ENCODE data around the gene NFKBIL1.

Gene NFKBIL1

GRCh38 chr6:31528307-31528777 is 19.1 kb upstream of the NFKBIL1 start:
- 89 to 100% methylated on average over 3 to 4 of the region's 4 CpGs for WGBS, 2 experiments (ENCODE audit: insufficient coverage in 2 of 2)
- no peak overlapping the region for H3K4me3 ChIP-seq (ENCODE audit: extremely low read depth, insufficient read depth, low read length, poor library complexity, severe bottlenecking)

DNA sequence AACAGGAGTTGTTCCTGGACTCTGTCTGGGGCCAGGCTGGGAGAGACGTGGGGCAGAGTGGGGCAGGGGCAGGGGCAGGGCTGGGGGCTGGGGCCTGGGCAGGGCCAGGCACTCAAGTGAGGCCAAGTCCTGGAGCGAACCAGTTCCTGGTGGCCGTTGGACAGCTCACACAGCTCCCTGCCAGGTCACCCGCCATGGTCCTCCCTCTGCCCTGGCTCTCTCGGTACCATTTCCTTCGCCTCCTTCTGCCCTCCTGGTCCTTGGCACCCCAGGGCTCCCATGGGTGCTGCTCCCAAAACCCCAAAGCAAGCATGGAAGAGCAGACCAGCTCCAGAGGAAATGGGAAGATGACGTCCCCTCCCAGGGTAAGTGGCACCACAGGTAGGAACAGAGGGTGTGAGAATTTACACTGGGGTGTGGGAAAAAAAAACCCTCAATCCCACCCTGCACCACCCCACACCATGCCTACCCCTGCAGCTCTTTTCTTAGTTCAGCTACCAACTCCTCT is 18.5 kb upstream of the NFKBIL1 start, which contains the start of gene MCCD1:
Gene MCCD1 (plus strand): TSS at position 142 of the 508 bp plus-strand sequence. CDS start 53 bp downstream, at position 195.
- H3K9me3 ChIP-seq (ENCODE audit: control insufficient read depth, low read length): no peaks in the 10 kb centered on the region
- H3K4me1 ChIP-seq (ENCODE audit: control insufficient read depth, insufficient read depth, low read length, poor library complexity, severe bottlenecking): peaks cover 12% of the 10 kb centered on the region
- no peak within 1 kb of the TSS for H3K4me3 ChIP-seq (ENCODE audit: extremely low read depth, insufficient read depth, low read length, poor library complexity, severe bottlenecking)
- H3K36me3 ChIP-seq (ENCODE audit: control insufficient read depth, insufficient read depth, low read length): peaks cover 48% of the 10 kb centered on the region
- peak within 1 kb of the TSS; percentile 41 for H3K27ac ChIP-seq (ENCODE audit: low read depth, low read length, severe bottlenecking)
- 92 to 95% methylated on average over 6 of the region's 7 CpGs for whole genome bisulfite sequencing, 2 experiments (ENCODE audit: insufficient coverage in 2 of 2)

More at GRCh38 chr6:31528307-31528777, 19.1 kb upstream of the NFKBIL1 start:
- H3K36me3 ChIP-seq (ENCODE audit: control insufficient read depth, insufficient read depth, low read length): peaks cover 42% of the 10 kb centered on the region
- H3K27ac ChIP-seq (ENCODE audit: low read depth, low read length, severe bottlenecking): peak overlapping the region; percentile 23
- H3K4me1 ChIP-seq (ENCODE audit: control insufficient read depth, insufficient read depth, low read length, poor library complexity, severe bottlenecking): peaks cover 12% of the 10 kb centered on the region
- no peaks in the 10 kb centered on the region for H3K9me3 ChIP-seq (ENCODE audit: control insufficient read depth, low read length)

- Histone ChIP-seq H3K4me3 (ENCODE audit: extremely low read depth, insufficient read depth, low read length, poor library complexity, severe bottlenecking) (no peak overlapping the region), H3K4me1 (ENCODE audit: control insufficient read depth, insufficient read depth, low read length, poor library complexity, severe bottlenecking) (peaks cover 12% of the 10 kb centered on the region), H3K27ac (ENCODE audit: low read depth, low read length, severe bottlenecking) (peak overlapping the region; percentile 41), H3K36me3 (ENCODE audit: control insufficient read depth, insufficient read depth, low read length) (peaks cover 54% of the 10 kb centered on the region), H3K9me3 (ENCODE audit: control insufficient read depth, low read length) (no peaks in the 10 kb centered on the region)
- 81 to 82% methylated on average over 11 to 12 of the region's 12 CpGs for WGBS, 2 experiments (ENCODE audit: insufficient coverage in 2 of 2)
Measured at GRCh38 chr6:31529329-31530150, 17.9 kb upstream of the NFKBIL1 start.

DNA sequence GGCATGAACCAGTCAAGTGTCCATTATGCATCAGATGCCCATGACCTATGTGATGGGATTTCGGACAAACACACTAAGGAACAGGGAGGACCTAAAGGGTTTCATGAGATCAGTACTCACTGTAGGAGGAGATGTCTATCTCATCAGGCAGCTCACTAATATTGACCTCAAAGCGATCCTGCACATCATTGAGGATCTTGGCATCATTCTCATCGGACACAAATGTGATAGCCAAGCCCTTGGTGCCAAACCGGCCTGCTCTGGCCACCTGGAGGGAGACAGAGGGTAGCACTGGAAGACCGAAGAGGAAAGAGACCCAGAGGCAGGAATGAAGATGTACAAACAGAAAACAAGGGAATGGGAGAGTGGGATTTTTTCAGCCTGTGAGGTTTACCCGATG is 16.7 kb upstream of the NFKBIL1 start:
- Histone ChIP-seq H3K36me3 (ENCODE audit: control insufficient read depth, insufficient read depth, low read length) (peaks cover 66% of the 10 kb centered on the region), H3K9me3 (ENCODE audit: control insufficient read depth, low read length) (no peaks in the 10 kb centered on the region), H3K4me3 (ENCODE audit: extremely low read depth, insufficient read depth, low read length, poor library complexity, severe bottlenecking) (no peak overlapping the region), H3K4me1 (ENCODE audit: control insufficient read depth, insufficient read depth, low read length, poor library complexity, severe bottlenecking) (peaks cover 10% of the 10 kb centered on the region), H3K27ac (ENCODE audit: low read depth, low read length, severe bottlenecking) (no peak overlapping the region)
- 94 to 95% methylated on average over 4 to 6 of the region's 6 CpGs for WGBS, 2 experiments (ENCODE audit: insufficient coverage in 2 of 2)

GRCh38 chr6:31531162-31531561 is 16.2 kb upstream of the NFKBIL1 start:
- peaks cover 71% of the 10 kb centered on the region for H3K36me3 ChIP-seq (ENCODE audit: control insufficient read depth, insufficient read depth, low read length)
- no peaks in the 10 kb centered on the region for H3K9me3 ChIP-seq (ENCODE audit: control insufficient read depth, low read length)
- H3K4me1 ChIP-seq (ENCODE audit: control insufficient read depth, insufficient read depth, low read length, poor library complexity, severe bottlenecking): peaks cover 5% of the 10 kb centered on the region
- no peak overlapping the region for H3K4me3 ChIP-seq (ENCODE audit: extremely low read depth, insufficient read depth, low read length, poor library complexity, severe bottlenecking)
- 100% methylated on average over 2 of the region's 7 CpGs for WGBS, 2 experiments (ENCODE audit: insufficient coverage in 2 of 2)
- no peak overlapping the region for H3K27ac ChIP-seq (ENCODE audit: low read depth, low read length, severe bottlenecking)

- Histone ChIP-seq H3K36me3 (ENCODE audit: control insufficient read depth, insufficient read depth, low read length) (peaks cover 79% of the 10 kb centered on the region), H3K4me1 (ENCODE audit: control insufficient read depth, insufficient read depth, low read length, poor library complexity, severe bottlenecking) (no peaks in the 10 kb centered on the region), H3K27ac (ENCODE audit: low read depth, low read length, severe bottlenecking) (no peak overlapping the region), H3K9me3 (ENCODE audit: control insufficient read depth, low read length) (no peaks in the 10 kb centered on the region), H3K4me3 (ENCODE audit: extremely low read depth, insufficient read depth, low read length, poor library complexity, severe bottlenecking) (no peak overlapping the region)
- 96 to 100% methylated on average over 4 to 9 of the region's 9 CpGs for WGBS, 2 experiments (ENCODE audit: insufficient coverage in 2 of 2)
Measured at GRCh38 chr6:31531771-31532643, 15.4 kb upstream of the NFKBIL1 start.

- no peak overlapping the region for H3K4me3 ChIP-seq (ENCODE audit: extremely low read depth, insufficient read depth, low read length, poor library complexity, severe bottlenecking)
- no peaks in the 10 kb centered on the region for H3K9me3 ChIP-seq (ENCODE audit: control insufficient read depth, low read length)
- 92 to 97% methylated on average over 3 of the region's 9 CpGs for WGBS, 2 experiments (ENCODE audit: insufficient coverage in 2 of 2)
- peaks cover 88% of the 10 kb centered on the region for H3K36me3 ChIP-seq (ENCODE audit: control insufficient read depth, insufficient read depth, low read length)
- H3K4me1 ChIP-seq (ENCODE audit: control insufficient read depth, insufficient read depth, low read length, poor library complexity, severe bottlenecking): no peaks in the 10 kb centered on the region
- H3K27ac ChIP-seq (ENCODE audit: low read depth, low read length, severe bottlenecking): no peak overlapping the region
Measured at GRCh38 chr6:31532644-31533454, 14.6 kb upstream of the NFKBIL1 start.

DNA sequence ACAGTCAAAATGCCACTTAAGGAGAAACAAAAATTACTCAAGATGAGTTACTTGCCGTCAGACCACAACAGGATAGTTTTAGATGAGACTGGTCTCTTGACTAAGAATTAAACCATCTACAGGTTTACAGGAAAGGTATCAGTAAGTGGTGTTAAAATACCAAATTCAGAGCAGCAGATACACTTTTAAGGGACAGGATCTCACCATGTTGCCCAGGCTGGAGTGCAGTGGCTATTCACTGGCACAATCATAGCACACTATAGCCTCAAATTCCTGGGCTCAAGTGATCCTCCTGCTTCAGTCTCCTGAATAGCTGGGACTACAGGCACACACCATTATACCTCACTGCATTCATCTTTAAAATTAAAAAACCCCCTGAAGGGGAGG is 14.0 kb upstream of the NFKBIL1 start:
- peaks cover 2% of the 10 kb centered on the region for H3K4me1 ChIP-seq (ENCODE audit: control insufficient read depth, insufficient read depth, low read length, poor library complexity, severe bottlenecking)
- no peaks in the 10 kb centered on the region for H3K9me3 ChIP-seq (ENCODE audit: control insufficient read depth, low read length)
- peaks cover 94% of the 10 kb centered on the region for H3K36me3 ChIP-seq (ENCODE audit: control insufficient read depth, insufficient read depth, low read length)
- H3K27ac ChIP-seq (ENCODE audit: low read depth, low read length, severe bottlenecking): no peak overlapping the region
- 100% methylated on average over 1 of the region's 1 CpG; no CpG with 5 or more reads in 1 of the 2 experiments for WGBS, 2 experiments (ENCODE audit: insufficient coverage in 2 of 2)
- no peak overlapping the region for H3K4me3 ChIP-seq (ENCODE audit: extremely low read depth, insufficient read depth, low read length, poor library complexity, severe bottlenecking)

- WGBS, 2 experiments (ENCODE audit: insufficient coverage in 2 of 2): 92 to 100% methylated on average over 2 to 6 of the region's 6 CpGs
- Histone ChIP-seq H3K9me3 (ENCODE audit: control insufficient read depth, low read length) (no peaks in the 10 kb centered on the region), H3K27ac (ENCODE audit: low read depth, low read length, severe bottlenecking) (no peak overlapping the region), H3K4me1 (ENCODE audit: control insufficient read depth, insufficient read depth, low read length, poor library complexity, severe bottlenecking) (peaks cover 5% of the 10 kb centered on the region), H3K36me3 (ENCODE audit: control insufficient read depth, insufficient read depth, low read length) (peaks cover 99% of the 10 kb centered on the region), H3K4me3 (ENCODE audit: extremely low read depth, insufficient read depth, low read length, poor library complexity, severe bottlenecking) (no peak overlapping the region)
Measured at GRCh38 chr6:31534011-31534410, 13.4 kb upstream of the NFKBIL1 start.

GRCh38 chr6:31534521-31535040 is 12.8 kb upstream of the NFKBIL1 start:
- Histone ChIP-seq H3K4me3 (ENCODE audit: extremely low read depth, insufficient read depth, low read length, poor library complexity, severe bottlenecking) (no peak overlapping the region), H3K9me3 (ENCODE audit: control insufficient read depth, low read length) (no peaks in the 10 kb centered on the region), H3K27ac (ENCODE audit: low read depth, low read length, severe bottlenecking) (no peak overlapping the region), H3K36me3 (ENCODE audit: control insufficient read depth, insufficient read depth, low read length) (peaks cover 100% of the 10 kb centered on the region), H3K4me1 (ENCODE audit: control insufficient read depth, insufficient read depth, low read length, poor library complexity, severe bottlenecking) (peaks cover 5% of the 10 kb centered on the region)
- 96 to 98% methylated on average over 12 to 24 of the region's 24 CpGs for WGBS, 2 experiments (ENCODE audit: insufficient coverage in 2 of 2)

All from mesodermal cell (in vitro differentiated cells).